HFFc6 (cell line): ENCODE measurements around the gene KRT17. TPM values are rescaled to one million over a fixed set of nuclear protein-coding genes. Genes with fewer than 3 reads are reported as not detected.

Experiments used
- DNase-seq: peaks from one replicate; pipeline ENCODE4 v3.0.0-alpha.2; 2018
- H3K27ac Mint-ChIP-seq: 2 replicates; pipeline ENCODE4 v1.8.0; 2020; ENCODE audit warnings: mild to moderate bottlenecking, mixed read lengths
- H3K27me3 Mint-ChIP-seq: 2 replicates; pipeline ENCODE4 v1.8.0; 2021; ENCODE audit warnings: mild to moderate bottlenecking, moderate library complexity, mixed read lengths; ENCODE audit not compliant: insufficient read depth
- H3K36me3 Mint-ChIP-seq: 2 replicates; pipeline ENCODE4 v1.8.0; 2021; ENCODE audit warnings: low read depth, mixed read lengths
- H3K4me1 Mint-ChIP-seq: 2 replicates; pipeline ENCODE4 v1.8.0; 2020; ENCODE audit warnings: low read depth, mixed read lengths
- H3K4me3 Mint-ChIP-seq: 2 replicates; pipeline ENCODE4 v1.8.0; 2020; ENCODE audit warnings: mild to moderate bottlenecking, moderate library complexity, mixed read lengths
- H3K9me3 Mint-ChIP-seq: 2 replicates; pipeline ENCODE4 v1.8.0; 2020; ENCODE audit warnings: mild to moderate bottlenecking, mixed read lengths
- total RNA-seq, 6 experiments: library from RNA; stranded (reverse); fragmentation: NEBNext Ultra II Directional; extraction: Animal tissue kit (Norgen Biotek cat#: 25700); gene quantifications; 2 replicates in 1 of 6; 3 replicates in 5 of 6; pipeline ENCODE4 v1.2.3, GENCODE V29; 2021
- TF ChIP-seq, protein P1 (sequence below): fragments of 200-600 bp; sonication (generic); IDR thresholded peaks from 2 replicates; pipeline ENCODE4 v1.5.0; 2021; ENCODE audit warnings: antibody characterized with exemption, mild to moderate bottlenecking

KRT17 gene
- total RNA-seq, 6 experiments from 2014 or later: 1.0 to 3.9 (median 2.9) TPM

DNA sequence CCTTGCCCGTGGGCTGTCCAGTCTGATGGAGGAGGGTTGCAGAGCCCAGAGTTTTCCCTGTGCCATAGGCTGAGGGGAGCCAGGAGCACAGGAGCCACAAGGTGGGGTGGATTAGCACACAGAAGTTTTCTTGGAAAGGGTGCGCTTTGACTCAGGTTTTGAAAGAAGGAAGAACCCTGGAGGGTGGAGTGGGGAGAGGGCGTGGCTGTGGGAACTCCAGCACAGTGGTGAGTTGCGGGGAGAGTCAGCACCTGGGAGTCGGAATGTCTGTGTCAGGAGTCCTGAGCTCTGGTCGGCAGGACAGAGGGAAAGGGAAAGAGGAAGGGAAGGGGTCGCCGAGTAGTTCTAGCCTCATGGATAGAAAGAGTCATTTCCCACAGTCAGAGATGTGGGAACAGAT is 28.8 kb downstream of the KRT17 start:
- Mint-ChIP-seq H3K36me3 (no peaks in the 10 kb centered on the region), H3K4me1 (no peaks in the 10 kb centered on the region), H3K9me3 (no peaks in the 10 kb centered on the region), H3K27me3 (peaks cover 43% of the 10 kb centered on the region), H3K4me3 (no peak overlapping the region), H3K27ac (no peak overlapping the region)
- TF ChIP-seq, protein P1, sequence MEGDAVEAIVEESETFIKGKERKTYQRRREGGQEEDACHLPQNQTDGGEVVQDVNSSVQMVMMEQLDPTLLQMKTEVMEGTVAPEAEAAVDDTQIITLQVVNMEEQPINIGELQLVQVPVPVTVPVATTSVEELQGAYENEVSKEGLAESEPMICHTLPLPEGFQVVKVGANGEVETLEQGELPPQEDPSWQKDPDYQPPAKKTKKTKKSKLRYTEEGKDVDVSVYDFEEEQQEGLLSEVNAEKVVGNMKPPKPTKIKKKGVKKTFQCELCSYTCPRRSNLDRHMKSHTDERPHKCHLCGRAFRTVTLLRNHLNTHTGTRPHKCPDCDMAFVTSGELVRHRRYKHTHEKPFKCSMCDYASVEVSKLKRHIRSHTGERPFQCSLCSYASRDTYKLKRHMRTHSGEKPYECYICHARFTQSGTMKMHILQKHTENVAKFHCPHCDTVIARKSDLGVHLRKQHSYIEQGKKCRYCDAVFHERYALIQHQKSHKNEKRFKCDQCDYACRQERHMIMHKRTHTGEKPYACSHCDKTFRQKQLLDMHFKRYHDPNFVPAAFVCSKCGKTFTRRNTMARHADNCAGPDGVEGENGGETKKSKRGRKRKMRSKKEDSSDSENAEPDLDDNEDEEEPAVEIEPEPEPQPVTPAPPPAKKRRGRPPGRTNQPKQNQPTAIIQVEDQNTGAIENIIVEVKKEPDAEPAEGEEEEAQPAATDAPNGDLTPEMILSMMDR: no peak
- DNase-seq: no peak

DNA sequence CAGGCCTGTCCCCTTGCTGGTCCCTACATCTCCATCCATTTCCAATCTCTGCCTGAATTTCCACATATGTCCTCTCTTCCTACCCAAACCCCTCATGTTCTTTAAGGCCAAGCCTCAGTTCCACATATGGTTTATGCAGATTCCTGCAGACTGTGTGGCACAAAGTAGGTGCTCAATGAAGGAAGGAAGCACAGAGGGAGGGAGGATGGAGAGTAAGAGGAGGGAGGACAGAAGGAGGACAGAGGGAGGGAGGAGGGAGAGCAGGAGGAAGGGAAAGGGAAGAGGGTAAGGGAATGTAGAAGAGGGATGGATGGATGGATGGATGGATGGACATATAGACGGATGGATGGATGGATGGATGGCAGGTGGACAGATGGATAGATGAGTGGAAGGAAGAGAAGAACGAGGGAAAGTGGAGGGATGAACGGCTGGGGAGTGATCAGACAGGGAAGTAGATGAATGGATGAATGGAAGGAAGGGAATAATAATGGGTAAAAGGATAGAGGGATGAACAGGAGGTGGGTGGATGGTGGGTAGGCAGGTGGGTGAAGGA is 29.9 kb downstream of the KRT17 start:
- TF ChIP-seq, protein P1: no peak
- H3K27ac Mint-ChIP-seq: no peak overlapping the region

DNA sequence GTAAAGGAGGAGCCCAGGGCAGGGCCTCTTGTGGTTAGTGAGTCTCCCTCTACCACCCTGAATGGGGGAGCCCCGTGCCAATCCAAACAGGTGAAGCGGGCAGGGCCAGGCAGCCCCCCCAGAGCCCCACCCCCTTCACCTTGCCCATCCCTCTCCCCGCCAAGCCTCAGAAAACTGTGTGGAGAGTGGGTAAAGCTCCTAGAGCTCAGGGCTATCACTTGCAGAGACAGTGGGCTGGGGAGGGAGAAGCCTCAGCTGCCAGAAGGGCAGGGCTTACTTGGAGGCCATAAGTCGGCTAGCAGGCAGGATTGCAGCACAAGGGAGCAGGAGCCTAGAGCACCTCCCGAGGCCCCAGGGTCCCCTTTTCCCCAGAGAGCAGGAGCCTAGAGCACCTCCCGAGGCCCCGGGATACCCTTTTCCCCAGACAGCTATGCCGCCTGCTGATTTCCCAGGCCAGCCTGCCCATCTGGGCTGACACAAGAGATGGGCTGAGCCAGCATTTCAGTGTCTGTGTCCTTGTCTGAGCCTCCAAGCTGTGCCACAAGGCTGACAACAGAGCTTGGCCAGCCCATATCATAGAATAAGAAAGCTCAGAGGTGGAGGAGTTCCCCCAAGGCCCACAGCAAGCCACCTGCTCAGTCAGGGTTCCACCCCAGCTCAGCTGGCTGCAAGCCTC is 30.9 kb downstream of the KRT17 start:
- no peaks in the 10 kb centered on the region for H3K9me3 Mint-ChIP-seq
- no peak for DNase-seq
- TF ChIP-seq, protein P1: no peak
- H3K27ac Mint-ChIP-seq: no peak overlapping the region
- H3K27me3 Mint-ChIP-seq: peaks cover 52% of the 10 kb centered on the region
- H3K36me3 Mint-ChIP-seq: no peaks in the 10 kb centered on the region
- no peak overlapping the region for H3K4me3 Mint-ChIP-seq
- H3K4me1 Mint-ChIP-seq: peaks cover 4% of the 10 kb centered on the region

More for the DNA sequence above, 29.9 kb downstream of the KRT17 start:
- no peaks in the 10 kb centered on the region for H3K9me3 Mint-ChIP-seq
- no peaks in the 10 kb centered on the region for H3K4me1 Mint-ChIP-seq
- DNase-seq: no peak
- no peaks in the 10 kb centered on the region for H3K36me3 Mint-ChIP-seq
- no peak overlapping the region for H3K4me3 Mint-ChIP-seq
- peaks cover 49% of the 10 kb centered on the region for H3K27me3 Mint-ChIP-seq

DNA sequence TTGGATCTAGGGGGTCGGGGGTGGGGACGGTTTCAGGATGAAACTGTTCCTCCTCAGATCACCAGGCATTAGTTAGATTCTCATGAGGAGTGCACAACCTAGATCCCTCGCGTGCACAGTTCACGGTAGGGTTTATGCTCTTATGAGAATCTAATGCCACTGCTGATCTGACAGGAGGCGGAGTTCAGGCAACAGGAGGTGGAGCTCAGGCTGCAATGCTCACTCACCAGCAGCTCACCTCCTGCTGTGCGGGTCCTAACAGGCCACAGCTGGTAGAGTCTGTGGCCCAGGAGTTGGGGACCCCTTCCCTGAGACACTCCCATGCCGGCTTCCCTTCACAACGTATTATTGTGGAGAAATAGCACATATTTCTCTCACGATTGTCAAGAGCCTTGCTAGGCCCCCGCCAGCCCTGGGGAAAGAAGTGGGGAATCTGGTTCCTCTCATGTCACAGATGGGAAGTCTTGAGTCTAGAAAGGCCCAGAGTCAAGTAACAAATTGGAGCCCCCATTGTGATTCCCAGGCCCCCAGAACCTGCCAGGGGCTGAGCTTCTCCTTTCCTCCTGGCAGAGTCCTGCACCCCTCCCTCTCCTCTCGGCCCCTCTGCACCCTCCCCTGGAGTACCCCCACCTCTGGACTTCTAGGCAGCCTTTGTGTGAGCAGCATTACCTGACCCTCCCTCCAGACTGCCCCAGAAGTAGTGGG is 31.6 kb downstream of the KRT17 start:
- Mint-ChIP-seq H3K36me3 (no peaks in the 10 kb centered on the region), H3K9me3 (no peaks in the 10 kb centered on the region), H3K27ac (no peak overlapping the region), H3K27me3 (peaks cover 52% of the 10 kb centered on the region), H3K4me1 (peaks cover 9% of the 10 kb centered on the region), H3K4me3 (no peak overlapping the region)
- TF ChIP-seq, protein P1: no peak
- DNase-seq: no peak

DNA sequence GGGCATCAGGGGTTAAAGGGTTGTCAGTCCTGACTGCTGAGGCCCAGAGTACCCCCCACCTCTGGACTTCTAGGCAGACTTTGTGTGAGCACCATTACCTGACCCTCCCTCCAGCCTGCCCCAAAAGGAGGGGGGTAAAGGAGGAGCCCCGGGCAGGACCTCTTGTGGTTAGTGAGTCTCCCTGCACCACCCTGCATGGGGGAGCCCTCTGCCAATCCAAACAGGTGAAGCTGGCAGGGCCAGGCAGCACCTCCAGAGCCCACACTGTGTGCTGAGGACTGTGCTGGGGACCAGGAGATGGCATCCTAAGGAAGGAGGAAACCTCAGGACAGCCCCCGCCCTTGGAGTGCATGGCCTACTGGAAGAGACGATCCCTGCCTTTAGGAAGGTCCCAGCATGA is 35.1 kb downstream of the KRT17 start:
- no peaks in the 10 kb centered on the region for H3K9me3 Mint-ChIP-seq
- TF ChIP-seq, protein P1: no peak
- H3K27ac Mint-ChIP-seq: no peak overlapping the region
- DNase-seq: no peak
- H3K4me1 Mint-ChIP-seq: peaks cover 9% of the 10 kb centered on the region
- peaks cover 35% of the 10 kb centered on the region for H3K27me3 Mint-ChIP-seq
- H3K36me3 Mint-ChIP-seq: no peaks in the 10 kb centered on the region
- no peak overlapping the region for H3K4me3 Mint-ChIP-seq
